ENCODE results near the gene NPHP4. TPM values are rescaled to one million over a fixed set of nuclear protein-coding genes. Genes with fewer than 3 reads are reported as not detected.

Gene NPHP4
- total and polyA plus RNA-seq, 9 of the 15 experiments (the other 6 are each of a cell fraction or from before 2014, with no cell fraction given): 0.52 to 26.2 (median 6.7) TPM

- no peak for TF ChIP-seq FOXP4 (CRISPR knock-in tag; IDR thresholded peaks at IDR 0.05; ENCODE audit: borderline replicate concordance)
- TF ChIP-seq ZFP91 (CRISPR knock-in tag; IDR thresholded peaks at IDR 0.05): no peak
Measured at GRCh38 chr1:5940723-5941407, 51.4 kb downstream of the NPHP4 start (continued).

- BruUV-seq (replicated peaks): no TSS peak
Measured at GRCh38 chr1:5939271-5940170, 52.7 kb downstream of the NPHP4 start.

More at GRCh38 chr1:5939271-5940170, 52.7 kb downstream of the NPHP4 start:
- no peaks in the 10 kb centered on the region for H3K9me1 ChIP-seq (ENCODE audit: control insufficient read depth, insufficient read depth, low read length)
- no peaks in the 10 kb centered on the region for H3K27me3 ChIP-seq (ENCODE audit: control insufficient read depth in 2 of 2, insufficient read depth in 2 of 2, low read length in 2 of 2)
- FAIRE-seq: no peak
- no peak for DNase-seq (ENCODE audit: extremely low read depth in 1 of 4, low spot score in 3 of 4)
- peaks cover 4% of the 10 kb centered on the region; the same call in 1 of the 3 replicates for H3K36me3 ChIP-seq (ENCODE audit: control insufficient read depth, insufficient read depth, low read length)
- H2AFZ ChIP-seq (ENCODE audit: low read depth, low read length): no peak overlapping the region
- intact Hi-C loops (cut with micrococcal nuclease): no loop called here
- ATAC-seq: no peak
- POLR2A ChIA-PET: interaction anchor here (0.6 to 1.5 kb wide), 4 partner anchors 9 to 167 kb away, joined by 3 read pairs; no protein-coding TSS in a partner anchor
- in situ Hi-C loops (cut with MboI): no loop called here
- no peak overlapping the region for H3K4me3 ChIP-seq
- no peaks in the 10 kb centered on the region for H3K79me2 ChIP-seq (ENCODE audit: control insufficient read depth, insufficient read depth, low read length)
- 85% methylated on average over 13 of the region's 13 CpGs for WGBS (ENCODE audit: insufficient coverage, low coverage, missing lambda C conversion rate)
- H3K27ac ChIP-seq (ENCODE audit: extremely low read depth, low read depth, low read length): no peak overlapping the region
- no peaks in the 10 kb centered on the region for H3K9me3 ChIP-seq (replicated peaks; ENCODE audit: control insufficient read depth, insufficient read depth, low read depth, low read length)
- no peak overlapping the region for H3K4me2 ChIP-seq (ENCODE audit: insufficient read depth, low read length)
- peaks cover 0 to 19% of the 10 kb centered on the region in 2 experiments; a peak in 2 of 5 replicates for H3K4me1 ChIP-seq (replicated peaks in 1 of 2; ENCODE audit: control insufficient read depth in 2 of 2, insufficient read depth in 2 of 2, low read length in 2 of 2)
- CTCF ChIA-PET (ENCODE audit: low intra/inter-chr PET ratio): no interaction called here
- H4K20me1 ChIP-seq (replicated peaks; ENCODE audit: control insufficient read depth, insufficient read depth, low read length): no peaks in the 10 kb centered on the region
- no peak overlapping the region; a peak in 1 of 4 replicates for H3K9ac ChIP-seq (ENCODE audit: insufficient read depth in 1 of 2, low read depth in 2 of 2, low read length in 2 of 2)
- TF ChIP-seq HMGN3 (IDR thresholded peaks at IDR 0.05; ENCODE audit: borderline replicate concordance, extremely low read depth, insufficient read length, low read depth, low read length) (no peak), ZKSCAN1 (IDR thresholded peaks at IDR 0.05; ENCODE audit: low read depth, low read length) (0 out of 2 replicates have a peak, but pooled peaks have one; percentile 18)
